Measurements from ENCODE around the gene ZNF79. TPM values are rescaled to one million over a fixed set of nuclear protein-coding genes. Genes with fewer than 3 reads are reported as not detected.

The ZNF79 gene
- total and polyA plus RNA-seq, 2 donors from 2014 or later, result 2.1 to 9.1 TPM

DNA sequence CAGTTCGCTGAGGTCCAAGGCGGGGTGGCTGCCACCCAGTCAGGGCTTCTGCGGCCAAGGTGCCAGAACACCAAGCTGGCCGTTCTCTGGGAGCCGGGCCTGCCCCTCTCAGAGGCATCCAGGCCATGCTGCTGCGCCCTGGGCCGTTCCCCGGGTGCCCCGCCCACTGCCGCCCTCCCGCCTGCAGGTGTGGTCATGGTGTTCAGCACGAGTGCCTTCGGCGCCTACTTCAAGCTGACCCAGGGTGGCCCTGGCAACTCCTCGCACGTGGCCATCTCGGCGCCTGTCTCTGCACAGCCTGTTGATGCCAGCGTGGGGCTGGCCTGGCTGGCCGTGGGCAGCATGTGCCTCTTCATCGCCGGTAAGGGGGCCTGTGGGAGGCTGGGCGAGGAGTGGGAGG is 19.6 kb upstream of the ZNF79 start:
- H3K36me3 ChIP-seq (ENCODE audit: control insufficient read depth in 2 of 3, insufficient read depth in 3 of 3, low read length in 3 of 3), result peaks cover 0 to 20% (median 15%) of the 10 kb centered on the region in 3 donors
- intact Hi-C loops (cut with DNase I), result no loop called here
- H3K27me3 ChIP-seq (ENCODE audit: control insufficient read depth, insufficient read depth, low read length), result no peaks in the 10 kb centered on the region
- no peak for DNase-seq
- H3K9ac ChIP-seq (ENCODE audit: low read length in 3 of 3), result no peak overlapping the region
- H3K9me3 ChIP-seq (ENCODE audit: control insufficient read depth in 2 of 3, insufficient read depth in 1 of 3, low read length in 3 of 3), result no peaks in the 10 kb centered on the region
- TF ChIP-seq, protein P1, sequence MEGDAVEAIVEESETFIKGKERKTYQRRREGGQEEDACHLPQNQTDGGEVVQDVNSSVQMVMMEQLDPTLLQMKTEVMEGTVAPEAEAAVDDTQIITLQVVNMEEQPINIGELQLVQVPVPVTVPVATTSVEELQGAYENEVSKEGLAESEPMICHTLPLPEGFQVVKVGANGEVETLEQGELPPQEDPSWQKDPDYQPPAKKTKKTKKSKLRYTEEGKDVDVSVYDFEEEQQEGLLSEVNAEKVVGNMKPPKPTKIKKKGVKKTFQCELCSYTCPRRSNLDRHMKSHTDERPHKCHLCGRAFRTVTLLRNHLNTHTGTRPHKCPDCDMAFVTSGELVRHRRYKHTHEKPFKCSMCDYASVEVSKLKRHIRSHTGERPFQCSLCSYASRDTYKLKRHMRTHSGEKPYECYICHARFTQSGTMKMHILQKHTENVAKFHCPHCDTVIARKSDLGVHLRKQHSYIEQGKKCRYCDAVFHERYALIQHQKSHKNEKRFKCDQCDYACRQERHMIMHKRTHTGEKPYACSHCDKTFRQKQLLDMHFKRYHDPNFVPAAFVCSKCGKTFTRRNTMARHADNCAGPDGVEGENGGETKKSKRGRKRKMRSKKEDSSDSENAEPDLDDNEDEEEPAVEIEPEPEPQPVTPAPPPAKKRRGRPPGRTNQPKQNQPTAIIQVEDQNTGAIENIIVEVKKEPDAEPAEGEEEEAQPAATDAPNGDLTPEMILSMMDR (IDR thresholded peaks at IDR 0.05; ENCODE audit: borderline replicate concordance, extremely low read depth, insufficient read depth), result no peak
- FAIRE-seq, result no peak
- H3K27ac ChIP-seq (ENCODE audit: low read depth in 2 of 2, low read length in 2 of 2), result no peak overlapping the region
- no peaks in the 10 kb centered on the region for H3K4me1 ChIP-seq (ENCODE audit: control insufficient read depth in 2 of 3, insufficient read depth in 2 of 3, low read depth in 1 of 3, low read length in 3 of 3)
- no peak overlapping the region for H3K4me3 ChIP-seq (ENCODE audit: low read length in 3 of 3)

DNA sequence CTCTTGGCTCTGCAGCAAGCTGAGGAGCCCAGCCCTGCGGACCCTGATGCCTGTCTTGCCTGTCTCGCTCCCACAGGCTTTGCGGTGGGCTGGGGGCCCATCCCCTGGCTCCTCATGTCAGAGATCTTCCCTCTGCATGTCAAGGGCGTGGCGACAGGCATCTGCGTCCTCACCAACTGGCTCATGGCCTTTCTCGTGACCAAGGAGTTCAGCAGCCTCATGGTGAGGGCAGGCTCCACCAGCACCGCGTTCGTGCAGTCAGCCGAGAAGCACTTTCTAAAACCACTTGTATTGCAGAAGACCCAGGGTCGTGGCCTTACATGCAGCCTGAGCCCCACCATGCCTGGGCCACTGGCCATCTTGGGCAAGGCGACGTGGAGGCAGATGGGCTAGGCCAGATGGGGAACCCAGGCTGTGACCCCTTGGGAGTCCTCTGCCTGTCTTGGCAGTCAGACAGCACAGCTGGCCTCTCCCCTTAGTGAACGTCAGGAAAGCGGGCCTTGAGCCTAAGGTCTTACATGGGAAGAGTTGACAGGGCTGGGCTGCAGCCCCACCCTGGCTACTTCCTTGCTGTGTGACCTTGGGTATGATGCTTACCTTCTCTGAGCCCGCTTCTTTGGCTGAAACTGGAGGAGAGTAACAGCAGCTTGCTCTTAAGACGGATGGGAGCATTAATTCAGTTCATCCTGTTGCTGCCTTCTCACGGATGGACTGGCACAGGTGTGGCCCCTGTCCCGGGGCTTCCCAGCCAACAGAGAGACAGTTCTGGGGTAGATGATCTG is 18.6 kb upstream of the ZNF79 start:
- Histone ChIP-seq H3K4me3 (ENCODE audit: low read length in 3 of 3) (no peak overlapping the region), H3K27me3 (ENCODE audit: control insufficient read depth, insufficient read depth, low read length) (no peaks in the 10 kb centered on the region), H3K9me3 (ENCODE audit: control insufficient read depth in 2 of 3, insufficient read depth in 1 of 3, low read length in 3 of 3) (no peaks in the 10 kb centered on the region), H3K4me1 (ENCODE audit: control insufficient read depth in 2 of 3, insufficient read depth in 2 of 3, low read depth in 1 of 3, low read length in 3 of 3) (no peaks in the 10 kb centered on the region), H3K9ac (ENCODE audit: low read length in 3 of 3) (no peak overlapping the region), H3K27ac (ENCODE audit: low read depth in 2 of 2, low read length in 2 of 2) (no peak overlapping the region), H3K36me3 (ENCODE audit: control insufficient read depth in 2 of 3, insufficient read depth in 3 of 3, low read length in 3 of 3) (peaks cover 0 to 20% (median 13%) of the 10 kb centered on the region in 3 donors)
- FAIRE-seq (no peak), DNase-seq (no peak)
- intact Hi-C loops (cut with DNase I), result no loop called here
- TF ChIP-seq, protein P1 (IDR thresholded peaks at IDR 0.05; ENCODE audit: borderline replicate concordance, extremely low read depth, insufficient read depth), result no peak

DNA sequence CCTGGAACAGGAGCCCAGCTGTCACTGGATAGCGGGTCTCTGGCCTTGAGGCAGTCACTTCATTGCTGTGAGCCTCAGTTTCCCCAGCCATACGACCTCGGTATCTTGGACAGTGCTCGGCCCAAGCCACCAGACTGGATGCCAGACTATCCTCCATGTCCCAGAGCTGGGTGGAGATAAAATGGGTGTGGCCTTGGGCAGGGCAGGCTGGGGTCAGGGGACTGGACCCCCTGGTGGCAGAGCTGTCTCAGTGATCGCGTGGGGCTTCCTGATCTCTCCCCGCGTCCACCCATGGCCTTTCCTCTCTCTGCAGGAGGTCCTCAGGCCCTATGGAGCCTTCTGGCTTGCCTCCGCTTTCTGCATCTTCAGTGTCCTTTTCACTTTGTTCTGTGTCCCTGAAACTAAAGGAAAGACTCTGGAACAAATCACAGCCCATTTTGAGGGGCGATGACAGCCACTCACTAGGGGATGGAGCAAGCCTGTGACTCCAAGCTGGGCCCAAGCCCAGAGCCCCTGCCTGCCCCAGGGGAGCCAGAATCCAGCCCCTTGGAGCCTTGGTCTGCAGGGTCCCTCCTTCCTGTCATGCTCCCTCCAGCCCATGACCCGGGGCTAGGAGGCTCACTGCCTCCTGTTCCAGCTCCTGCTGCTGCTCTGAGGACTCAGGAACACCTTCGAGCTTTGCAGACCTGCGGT is 17.2 kb upstream of the ZNF79 start:
- no peaks in the 10 kb centered on the region for H3K27me3 ChIP-seq (ENCODE audit: control insufficient read depth, insufficient read depth, low read length)
- no peak overlapping the region for H3K4me3 ChIP-seq (ENCODE audit: low read length in 3 of 3)
- peaks cover 0 to 20% (median 13%) of the 10 kb centered on the region in 3 donors for H3K36me3 ChIP-seq (ENCODE audit: control insufficient read depth in 2 of 3, insufficient read depth in 3 of 3, low read length in 3 of 3)
- intact Hi-C loops (cut with DNase I), result no loop called here
- FAIRE-seq (no peak), DNase-seq (no peak)
- no peaks in the 10 kb centered on the region for H3K9me3 ChIP-seq (ENCODE audit: control insufficient read depth in 2 of 3, insufficient read depth in 1 of 3, low read length in 3 of 3)
- TF ChIP-seq, protein P1 (IDR thresholded peaks at IDR 0.05; ENCODE audit: borderline replicate concordance, extremely low read depth, insufficient read depth), result no peak
- H3K9ac ChIP-seq (ENCODE audit: low read length in 3 of 3), result no peak overlapping the region
- H3K27ac ChIP-seq (ENCODE audit: low read depth in 2 of 2, low read length in 2 of 2), result no peak overlapping the region
- no peaks in the 10 kb centered on the region for H3K4me1 ChIP-seq (ENCODE audit: control insufficient read depth in 2 of 3, insufficient read depth in 2 of 3, low read depth in 1 of 3, low read length in 3 of 3)
